Measurements from ENCODE around the gene HECTD3. TPM values are rescaled to one million over a fixed set of nuclear protein-coding genes. Genes with fewer than 3 reads are reported as not detected.

Gene HECTD3
- polyA plus RNA-seq, 1 donor (not counting 4 experiments of a cell fraction or from before 2014, with no cell fraction given) = 28.1 TPM

GRCh38 chr1:45057542-45057941 is 46.4 kb upstream of the HECTD3 start:
- Histone ChIP-seq H2AFZ (ENCODE audit: control insufficient read depth, low read length) (no peak overlapping the region), H3K9me3 (ENCODE audit: control insufficient read depth, low read depth, low read length) (no peaks in the 10 kb centered on the region), H3K9me1 (ENCODE audit: control insufficient read depth, extremely low read depth, insufficient read depth, low read length) (no peaks in the 10 kb centered on the region), H3K9ac (ENCODE audit: control insufficient read depth, extremely low read depth, insufficient read depth, low read length) (no peak overlapping the region), H3K4me3 (ENCODE audit: control insufficient read depth in 2 of 3, extremely low read depth in 1 of 3, insufficient read depth in 2 of 3, low read depth in 1 of 3, low read length in 3 of 3) (no peak overlapping the region), H3K36me3 (ENCODE audit: control insufficient read depth in 2 of 2, extremely low read depth in 1 of 2, insufficient read depth in 2 of 2, low read length in 2 of 2) (no peaks in the 10 kb centered on the region), H3K79me2 (ENCODE audit: control insufficient read depth, insufficient read depth, low read length) (no peaks in the 10 kb centered on the region), H3K4me1 (ENCODE audit: control insufficient read depth, extremely low read depth, insufficient read depth, low read length) (no peaks in the 10 kb centered on the region), H4K20me1 (ENCODE audit: control insufficient read depth, extremely low read depth, insufficient read depth, low read length) (no peaks in the 10 kb centered on the region), H3K4me2 (ENCODE audit: control insufficient read depth, extremely low read depth, insufficient read depth, low read depth, low read length) (no peak overlapping the region), H3K27me3 (ENCODE audit: control insufficient read depth, extremely low read depth, insufficient read depth, low read length) (no peaks in the 10 kb centered on the region), H3K27ac (ENCODE audit: control insufficient read depth, insufficient read depth, low read length) (no peak overlapping the region)
- dilution Hi-C loops (cut with MboI; ENCODE audit: extremely low pct_ligation_motif_present, low sequenced_read_pairs) = no loop called here
- TF ChIP-seq CTCF (optimal IDR thresholded peaks at IDR 0.05 in 1 of 3, IDR thresholded peaks at IDR 0.05 in 1 of 3, conservative IDR thresholded peaks at IDR 0.05 in 1 of 3; ENCODE audit: extremely low read depth in 1 of 3, insufficient read depth in 2 of 3, low read length in 3 of 3) (no peak), EZH2 (IDR thresholded peaks at IDR 0.05; ENCODE audit: low read length) (no peak)
- FAIRE-seq (no peak), DNase-seq (ENCODE audit: low read depth, low spot score) (no peak)

- H3K9ac ChIP-seq (ENCODE audit: control insufficient read depth, extremely low read depth, insufficient read depth, low read length) = no peak overlapping the region
- H3K36me3 ChIP-seq (ENCODE audit: control insufficient read depth in 2 of 2, extremely low read depth in 1 of 2, insufficient read depth in 2 of 2, low read length in 2 of 2) = no peaks in the 10 kb centered on the region
- H3K9me1 ChIP-seq (ENCODE audit: control insufficient read depth, extremely low read depth, insufficient read depth, low read length) = no peaks in the 10 kb centered on the region
- H2AFZ ChIP-seq (ENCODE audit: control insufficient read depth, low read length) = no peak overlapping the region
- no peaks in the 10 kb centered on the region for H3K9me3 ChIP-seq (ENCODE audit: control insufficient read depth, low read depth, low read length)
- no peak overlapping the region for H3K4me2 ChIP-seq (ENCODE audit: control insufficient read depth, extremely low read depth, insufficient read depth, low read depth, low read length)
- TF ChIP-seq CTCF (optimal IDR thresholded peaks at IDR 0.05 in 1 of 3, IDR thresholded peaks at IDR 0.05 in 1 of 3, conservative IDR thresholded peaks at IDR 0.05 in 1 of 3; ENCODE audit: extremely low read depth in 1 of 3, insufficient read depth in 2 of 3, low read length in 3 of 3) = no peak
- no peak for TF ChIP-seq EZH2 (IDR thresholded peaks at IDR 0.05; ENCODE audit: low read length)
- no peak overlapping the region for H3K27ac ChIP-seq (ENCODE audit: control insufficient read depth, insufficient read depth, low read length)
- no peaks in the 10 kb centered on the region for H3K79me2 ChIP-seq (ENCODE audit: control insufficient read depth, insufficient read depth, low read length)
- H3K4me1 ChIP-seq (ENCODE audit: control insufficient read depth, extremely low read depth, insufficient read depth, low read length) = no peaks in the 10 kb centered on the region
- dilution Hi-C loops (cut with MboI; ENCODE audit: extremely low pct_ligation_motif_present, low sequenced_read_pairs) = no loop called here
- DNase-seq (ENCODE audit: low read depth, low spot score) = no peak
- no peak for FAIRE-seq
- no peak overlapping the region for H3K4me3 ChIP-seq (ENCODE audit: control insufficient read depth in 2 of 3, extremely low read depth in 1 of 3, insufficient read depth in 2 of 3, low read depth in 1 of 3, low read length in 3 of 3)
- no peaks in the 10 kb centered on the region for H4K20me1 ChIP-seq (ENCODE audit: control insufficient read depth, extremely low read depth, insufficient read depth, low read length)
- no peaks in the 10 kb centered on the region for H3K27me3 ChIP-seq (ENCODE audit: control insufficient read depth, extremely low read depth, insufficient read depth, low read length)
Measured at GRCh38 chr1:45051005-45051772, 40.1 kb upstream of the HECTD3 start.

Measured in keratinocyte (primary cell).